HepG2 (cell line): Measurements from ENCODE around the gene SCN8A. TPM values are rescaled to one million over a fixed set of nuclear protein-coding genes. Genes with fewer than 3 reads are reported as not detected.

Source experiments
- ATAC-seq: fragments of 200-7000 bp; cut with Tn5 transposase; 3 replicates; pipeline ENCODE4 v1.9.1; 2020; ENCODE audit warnings: mild to moderate bottlenecking, moderate library complexity
- BruUV-seq: library from RNA; stranded (reverse); fragments of 400-500 nt; replicated peaks from 2 replicates; lab custom pipeline; 2021; lab: Mats Ljungman, UMichigan
- CTCF ChIA-PET: fragments of 300-600 bp; formaldehyde crosslinking; extraction: SDS; loops from one replicate; lab custom pipeline; 2021; ENCODE audit warnings: low total read pairs, inconsistent platforms, low intra/inter-chr PET ratio; lab: Yijun Ruan, JAX
- POLR2A ChIA-PET: fragments of 350-600 bp; sonication (Branson Sonifier 250); formaldehyde crosslinking; loops from one replicate; lab custom pipeline; 2020; ENCODE audit warnings: antibody characterized with exemption, inconsistent platforms; lab: Yijun Ruan, JAX
- DNase-seq: peaks from one replicate; pipeline ENCODE4 v3.0.0-alpha.2; 2015; ENCODE audit warnings: low spot score
- FAIRE-seq: peaks from 3 replicates; lab custom pipeline; 2011; peaks lifted over from hg19 to GRCh38; lab: Jason Lieb, UNC
- H2AFZ ChIP-seq: one replicate; pipeline ENCODE4 v1.6.1; 2011; ENCODE audit warnings: low read length, inconsistent platforms
- H3K27ac ChIP-seq: fragments of 300-600 bp; 3 replicates; pipeline ENCODE4 v1.8.0; 2011; ENCODE audit warnings: mixed run types, mild to moderate bottlenecking, mixed read lengths, low read length, inconsistent platforms; ENCODE audit not compliant: insufficient read depth; ENCODE audit errors: extremely low read length
- H3K27me3 ChIP-seq, 2 experiments: fragments of 200-600 bp in 1 of 2; 2 replicates in 1 of 2; 3 replicates in 1 of 2; pipeline versions ENCODE4 v1.6.0 to v1.8.0; 2011; ENCODE audit warnings: low read length in 2 of 2, mild to moderate bottlenecking in 2 of 2, moderate library complexity in 2 of 2, inconsistent platforms in 1 of 2; ENCODE audit not compliant: insufficient read depth in 2 of 2, control insufficient read depth in 1 of 2
- H3K36me3 ChIP-seq, 2 experiments: fragments of 200-600 bp in 1 of 2; replicated peaks in 1 of 2; 2 replicates in 1 of 2; 3 replicates in 1 of 2; pipeline versions ENCODE4 v1.5.1 to v1.8.0; 2011; ENCODE audit warnings: low read length in 2 of 2, inconsistent platforms in 1 of 2; ENCODE audit not compliant: insufficient read depth in 2 of 2, control insufficient read depth in 1 of 2
- H3K4me1 ChIP-seq: 2 replicates; pipeline ENCODE4 v1.5.1; 2012; ENCODE audit warnings: low read length, inconsistent platforms; ENCODE audit not compliant: insufficient read depth
- H3K4me2 ChIP-seq: 2 replicates; pipeline ENCODE4 v1.6.0; 2011; ENCODE audit warnings: low read depth, low read length, inconsistent platforms
- H3K4me3 ChIP-seq, 3 experiments: fragments of 200-600 bp in 1 of 3; sonication (generic), shearing (Covaris generic) in 1 of 3; replicated peaks in 1 of 3; 2 replicates each; pipeline ENCODE4 v1.5.1; 2011 to 2016; ENCODE audit warnings: low read length in 3 of 3, inconsistent platforms in 2 of 3, low read depth in 2 of 3, mild to moderate bottlenecking in 2 of 3, control low read depth in 1 of 3, mixed read lengths in 1 of 3; ENCODE audit not compliant: insufficient read depth in 1 of 3
- H3K79me2 ChIP-seq: one replicate; pipeline ENCODE4 v1.6.1; 2011; ENCODE audit warnings: low read length, inconsistent platforms; ENCODE audit not compliant: insufficient read depth
- H3K9ac ChIP-seq: 2 replicates; pipeline ENCODE4 v1.6.0; 2011; ENCODE audit warnings: mild to moderate bottlenecking, low read depth, low read length, inconsistent platforms; ENCODE audit not compliant: insufficient read depth
- H3K9me3 ChIP-seq: 2 replicates; pipeline ENCODE4 v1.5.1; 2012; ENCODE audit warnings: mild to moderate bottlenecking, low read length
- H4K20me1 ChIP-seq: 2 replicates; pipeline ENCODE4 v1.6.0; 2011; ENCODE audit warnings: inconsistent platforms, mild to moderate bottlenecking, low read length, moderate library complexity; ENCODE audit not compliant: insufficient read depth
- ELK4 ChIP-seq: sonication (generic); formaldehyde crosslinking; IDR thresholded peaks from 2 replicates; pipeline ENCODE4 v1.9.0; 2021; ENCODE audit warnings: missing genetic modification reagents, borderline replicate concordance
- GATAD1 ChIP-seq: IDR thresholded peaks from 2 replicates; pipeline ENCODE4 v1.6.1; 2016; ENCODE audit warnings: missing genetic modification reagents, missing compliant biosample characterization
- HNRNPK ChIP-seq: fragments of 200-400 bp; formaldehyde crosslinking; IDR thresholded peaks from 2 replicates; pipeline ENCODE4 v1.6.1; 2018; ENCODE audit warnings: low read length, low read depth, moderate library complexity, mild to moderate bottlenecking; ENCODE audit not compliant: poor library complexity, severe bottlenecking
- KLF13 ChIP-seq: sonication (generic); formaldehyde crosslinking; IDR thresholded peaks from 2 replicates; pipeline ENCODE4 v1.4.0; 2020; ENCODE audit warnings: mild to moderate bottlenecking, missing genetic modification reagents
- PAX8 ChIP-seq: sonication (generic); formaldehyde crosslinking; IDR thresholded peaks from 2 replicates; pipeline ENCODE4 v1.8.0; 2022; ENCODE audit warnings: mild to moderate bottlenecking, missing genetic modification reagents, borderline replicate concordance
- PHF21A ChIP-seq: sonication (generic); formaldehyde crosslinking; IDR thresholded peaks from 2 replicates; pipeline ENCODE4 v1.5.0; 2020; ENCODE audit warnings: mild to moderate bottlenecking, missing genetic modification reagents
- SMAD9 ChIP-seq: sonication (generic); formaldehyde crosslinking; IDR thresholded peaks from 2 replicates; pipeline ENCODE4 v1.5.1; 2020; ENCODE audit warnings: mild to moderate bottlenecking, missing genetic modification reagents
- SP5 ChIP-seq: IDR thresholded peaks from 2 replicates; pipeline ENCODE4 v1.6.1; 2016; ENCODE audit warnings: low read depth, borderline replicate concordance
- SRSF1 ChIP-seq: fragments of 200-400 bp; formaldehyde crosslinking; optimal IDR thresholded peaks from 2 replicates; pipeline ENCODE3; 2017; ENCODE audit warnings: mild to moderate bottlenecking, low read depth, low read length, moderate library complexity
- THAP7 ChIP-seq: sonication (generic); formaldehyde crosslinking; IDR thresholded peaks from 2 replicates; pipeline ENCODE4 v1.8.1; 2023; ENCODE audit warnings: mild to moderate bottlenecking, missing genetic modification reagents
- ZNF101 ChIP-seq: sonication (generic); formaldehyde crosslinking; IDR thresholded peaks from 2 replicates; pipeline ENCODE4 v1.4.0; 2020; ENCODE audit warnings: mild to moderate bottlenecking, low read depth, missing genetic modification reagents, borderline replicate concordance
- ZNF253 ChIP-seq: sonication (generic); formaldehyde crosslinking; IDR thresholded peaks from 2 replicates; pipeline ENCODE4 v1.8.0; 2022; ENCODE audit warnings: mild to moderate bottlenecking, missing genetic modification reagents, borderline replicate concordance
- ZNF280D ChIP-seq: sonication (generic); formaldehyde crosslinking; IDR thresholded peaks from 2 replicates; pipeline ENCODE4 v1.5.1; 2020; ENCODE audit warnings: mild to moderate bottlenecking, missing genetic modification reagents
- ZNF513 ChIP-seq: sonication (generic); formaldehyde crosslinking; conservative IDR thresholded peaks from 2 replicates; pipeline ENCODE4 v1.5.0; 2020; ENCODE audit warnings: missing genetic modification reagents
- ZNF567 ChIP-seq: sonication (generic); formaldehyde crosslinking; IDR thresholded peaks from 2 replicates; pipeline ENCODE4 v1.8.1; 2023; ENCODE audit warnings: mild to moderate bottlenecking, missing genetic modification reagents, borderline replicate concordance
- ZNF577 ChIP-seq: sonication (generic); formaldehyde crosslinking; IDR thresholded peaks from 2 replicates; pipeline ENCODE4 v1.4.0; 2020; ENCODE audit warnings: mild to moderate bottlenecking, low read depth, missing genetic modification reagents, borderline replicate concordance
- ZNF713 ChIP-seq: sonication (generic); formaldehyde crosslinking; IDR thresholded peaks from 2 replicates; pipeline ENCODE4 v1.4.0; 2020; ENCODE audit warnings: mild to moderate bottlenecking, missing genetic modification reagents
- WGBS: methylation state at CpG from one replicate; pipeline ENCODE4 v1.1.6; 2017; ENCODE audit warnings: low lambda C conversion rate; 5-methylcytosine and 5-hydroxymethylcytosine counted together
- in situ Hi-C: cut with HindIII; loops from 2 replicates; pipeline ENCODE4 v1.10.0; 2017; ENCODE audit warnings: low pct_unique_long_range_greater_than_20kb; ENCODE audit not compliant: extremely low pct_ligation_motif_present
- intact Hi-C: fragments of 100-400 bp; cut with micrococcal nuclease; formaldehyde crosslinking; loops from one replicate; pipeline ENCODE4 v1.10.0; 2022; ENCODE audit not compliant: unreplicated experiment
- polyA plus RNA-seq, 8 experiments: library from polyadenylated mRNA; depleted of rRNA in 3 of 8; stranded (reverse) in 7 of 8; unstranded in 1 of 8; fragments of >200 nt; fragmentation: Illumina TruSeq in 4 of 8; extraction: Trizol in 4 of 8; gene quantifications; 2 replicates each; pipeline versions ENCODE4 v1.2.1 to v1.2.3, GENCODE V29; 2011 to 2016; ENCODE audit warnings: low read depth in 4 of 8, missing spikeins in 1 of 8, mixed read lengths in 1 of 8; ENCODE audit not compliant: insufficient read depth in 1 of 8
- total RNA-seq, 5 experiments: library from RNA; depleted of rRNA; stranded (reverse); fragments of >200 nt; fragmentation: Illumina TruSeq; extraction: Trizol; gene quantifications; 2 replicates each; pipeline ENCODE4 v1.2.3, GENCODE V29; 2016; ENCODE audit warnings: low read depth in 1 of 5

Gene SCN8A
- total and polyA plus RNA-seq, 2 of the 13 experiments (the other 11 are each of a cell fraction or from before 2014, with no cell fraction given): 0.57 to 1.4 TPM

- TF ChIP-seq ZNF280D: no peak
- TF ChIP-seq SMAD9: no peak
- TF ChIP-seq ZNF577 (CRISPR knock-in tag): no peak
- TF ChIP-seq, all 625 proteins: peak for 0
Observed at GRCh38 chr12:51801027-51801426, 210.0 kb downstream of the SCN8A start (continued).

- no peaks in the 10 kb centered on the region; a peak in 1 of 5 replicates for H3K27me3 ChIP-seq
- no peak for DNase-seq
- intact Hi-C loops (no loop called here), in situ Hi-C loops (no loop called here)
- no peak overlapping the region for H3K4me3 ChIP-seq
- H3K27ac ChIP-seq: no peak overlapping the region
- WGBS: 79% methylated on average over 15 of the region's 16 CpGs
- no peaks in the 10 kb centered on the region for H3K36me3 ChIP-seq
- H3K9ac ChIP-seq: no peak overlapping the region
- H3K9me3 ChIP-seq: no peaks in the 10 kb centered on the region
- H3K4me1 ChIP-seq: no peaks in the 10 kb centered on the region
- H2AFZ ChIP-seq: no peak overlapping the region
- ATAC-seq: no peak
- FAIRE-seq: no peak
- H3K79me2 ChIP-seq: no peaks in the 10 kb centered on the region
- BruUV-seq: no TSS peak
- POLR2A ChIA-PET: no interaction called here
- H4K20me1 ChIP-seq: no peaks in the 10 kb centered on the region
- CTCF ChIA-PET: no interaction called here
- H3K4me2 ChIP-seq: no peak overlapping the region
- TF ChIP-seq GATAD1 (CRISPR knock-in tag) (no peak), ZNF253 (CRISPR knock-in tag) (no peak), PHF21A (CRISPR knock-in tag) (no peak), ZNF513 (no peak), ELK4 (no peak), ZNF101 (CRISPR knock-in tag) (no peak), HNRNPK (no peak), KLF13 (CRISPR knock-in tag) (no peak), SRSF1 (no peak), SP5 (CRISPR knock-in tag) (no peak), ZNF567 (CRISPR knock-in tag) (no peak), THAP7 (CRISPR knock-in tag) (no peak), PAX8 (CRISPR knock-in tag) (no peak), ZNF713 (CRISPR knock-in tag) (no peak)
Observed at GRCh38 chr12:51806896-51807295, 215.9 kb downstream of the SCN8A start.
